GM21737 (cell line): ENCODE data around the gene GRID1.
A peak's percentile ranks its signal among the peaks of the same experiment; 100 is the strongest.
"Not testable (repeated sequence)": the region's sequence is repeated elsewhere in the genome, so short reads cannot be mapped to it uniquely, and the experiment has no call there.

Source experiments
- ATAC-seq: cut with Tn5 transposase; IDR thresholded peaks from one replicate; pipeline ENCODE4 v1.9.1; 2021; ENCODE audit warnings: mild to moderate bottlenecking, moderate library complexity; ENCODE audit not compliant: unreplicated experiment

The GRID1 gene

DNA sequence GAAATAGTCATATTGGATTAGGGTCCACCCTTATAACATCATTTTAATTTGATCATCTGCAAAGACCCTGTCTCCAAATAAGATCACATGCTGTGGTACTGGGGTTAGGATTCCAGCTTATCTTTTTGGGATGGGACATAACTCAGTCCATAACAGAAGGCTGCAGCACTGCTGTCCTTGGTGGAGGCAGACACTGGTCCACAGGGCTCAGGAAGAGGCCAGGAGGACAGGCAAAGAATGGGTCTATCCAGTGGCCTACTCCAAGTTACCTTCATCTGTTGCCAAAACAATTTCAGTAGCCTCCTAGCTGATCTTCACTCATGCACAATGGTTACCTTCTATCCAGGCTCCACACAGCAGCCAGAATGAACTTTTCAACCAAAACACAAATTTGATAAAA, 387.0 kb downstream of the GRID1 start:
- no peak for ATAC-seq

DNA sequence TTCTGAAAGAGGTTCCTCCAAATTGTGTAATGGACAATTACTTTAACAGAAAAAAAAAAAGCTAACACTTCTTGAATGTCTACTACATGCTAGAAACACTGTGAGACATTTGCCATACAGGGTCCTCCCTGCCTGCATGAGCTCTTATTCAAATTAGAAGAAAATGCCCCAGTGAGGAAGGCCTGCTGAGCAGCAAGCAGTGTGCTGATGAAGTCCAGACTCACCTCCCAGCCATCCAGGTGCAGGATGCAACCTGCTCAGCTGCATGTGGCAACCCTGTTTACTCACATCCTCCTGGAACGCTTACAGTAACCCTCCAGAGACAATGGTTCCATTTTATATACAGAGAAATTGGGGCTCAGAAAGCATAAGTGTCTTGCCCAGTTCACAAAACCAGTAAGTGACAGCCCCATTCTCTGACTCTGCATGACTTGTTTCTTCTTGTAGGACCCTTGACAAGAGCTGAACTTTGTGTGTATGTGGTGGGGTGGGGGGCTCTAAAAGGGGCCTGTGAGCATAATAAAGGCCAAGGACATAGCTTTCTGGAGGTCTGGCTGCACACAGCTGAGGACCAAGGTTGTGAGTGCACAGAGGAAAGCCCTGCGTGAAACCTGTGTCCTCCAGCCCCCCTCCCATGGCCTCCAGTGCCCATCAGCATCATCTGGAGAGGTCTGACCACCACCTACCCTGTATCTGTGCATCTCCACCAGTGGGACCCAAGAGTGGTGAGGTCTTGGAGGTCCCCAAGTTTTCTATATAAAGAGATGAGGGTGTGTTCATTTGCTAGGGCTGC, 387.8 kb downstream of the GRID1 start:
- no peak for ATAC-seq

DNA sequence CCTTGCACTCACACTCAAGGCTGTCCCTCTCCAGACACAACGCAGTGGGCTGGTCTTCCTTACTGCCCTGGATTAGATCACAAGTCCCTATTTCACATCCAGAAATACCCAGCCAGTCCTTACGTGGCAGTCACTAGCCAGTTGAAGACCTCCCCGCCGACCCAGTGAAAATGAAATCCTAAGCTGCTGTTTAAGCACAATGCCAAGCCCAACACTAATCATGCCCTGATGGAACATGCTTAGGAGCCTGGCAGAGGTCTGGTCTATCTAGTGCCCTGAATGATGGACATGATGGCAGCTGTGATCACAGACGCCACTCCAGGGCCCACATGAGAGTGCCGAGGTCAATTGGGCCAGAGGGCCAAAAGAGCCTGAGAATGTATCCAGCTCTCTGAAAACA, 389.0 kb downstream of the GRID1 start:
- ATAC-seq: no peak

DNA sequence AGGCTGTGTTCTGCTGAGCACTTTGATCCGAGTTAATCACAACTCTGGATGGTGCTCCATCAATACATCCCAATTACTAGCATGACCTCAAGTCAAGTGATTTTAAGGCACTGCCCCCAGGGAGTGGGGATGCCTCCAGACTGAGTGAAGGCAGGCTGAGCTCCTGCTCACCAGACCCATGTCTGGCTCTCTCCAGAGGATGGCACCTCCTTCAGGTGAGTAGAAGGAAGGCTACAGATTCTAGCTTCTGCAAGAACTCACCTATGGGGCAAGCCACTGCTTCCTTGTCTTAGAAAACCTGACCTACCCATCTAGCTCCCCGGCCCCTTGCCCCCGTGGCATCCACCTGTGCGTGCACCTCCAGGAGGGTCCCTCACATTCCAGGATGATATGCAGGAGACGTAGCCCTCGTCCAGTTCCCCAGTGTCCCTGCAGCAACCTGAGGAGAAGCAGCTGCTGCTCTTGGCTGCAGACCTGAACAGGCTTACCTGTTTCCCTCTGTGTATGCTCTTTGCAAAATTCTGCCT, 390.3 kb downstream of the GRID1 start:
- no peak for ATAC-seq

DNA sequence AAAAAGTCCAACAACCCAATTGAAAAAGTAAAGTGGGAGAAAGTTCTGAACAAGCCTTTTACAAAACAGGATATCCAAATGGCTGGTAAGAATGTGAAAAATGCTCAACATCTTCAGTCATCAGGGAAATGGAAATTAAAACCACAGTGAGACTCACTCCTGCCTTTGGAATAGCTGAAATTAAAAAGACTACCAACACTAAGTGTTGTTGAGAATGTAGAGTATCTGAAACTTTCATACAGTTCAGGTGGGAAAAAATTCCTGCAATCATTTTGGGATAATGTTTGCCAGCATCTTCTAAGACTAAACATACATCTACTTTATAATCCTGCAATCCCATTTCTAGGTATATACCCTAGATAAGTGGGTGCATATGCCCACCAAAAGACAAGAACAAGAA, 395.1 kb downstream of the GRID1 start:
- ATAC-seq: no peak

DNA sequence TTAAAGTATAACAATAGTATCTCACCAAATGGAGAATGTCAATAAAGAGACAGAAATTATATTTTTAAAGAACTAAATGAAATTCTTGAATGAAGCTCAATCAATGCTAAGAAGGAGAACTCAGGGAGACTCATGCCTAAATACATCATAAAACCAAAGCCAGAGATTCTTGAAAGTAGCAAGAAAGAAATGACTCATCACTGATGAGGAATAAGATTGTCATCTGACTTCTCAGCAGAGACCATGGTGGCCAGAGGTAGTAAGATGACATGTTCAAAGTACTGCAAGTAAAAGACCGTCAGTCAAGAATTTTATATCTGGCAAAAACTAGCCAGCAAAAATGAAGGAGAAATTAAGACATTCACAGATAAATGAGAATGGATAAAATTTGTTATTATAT, 399.0 kb downstream of the GRID1 start:
- no peak for ATAC-seq

DNA sequence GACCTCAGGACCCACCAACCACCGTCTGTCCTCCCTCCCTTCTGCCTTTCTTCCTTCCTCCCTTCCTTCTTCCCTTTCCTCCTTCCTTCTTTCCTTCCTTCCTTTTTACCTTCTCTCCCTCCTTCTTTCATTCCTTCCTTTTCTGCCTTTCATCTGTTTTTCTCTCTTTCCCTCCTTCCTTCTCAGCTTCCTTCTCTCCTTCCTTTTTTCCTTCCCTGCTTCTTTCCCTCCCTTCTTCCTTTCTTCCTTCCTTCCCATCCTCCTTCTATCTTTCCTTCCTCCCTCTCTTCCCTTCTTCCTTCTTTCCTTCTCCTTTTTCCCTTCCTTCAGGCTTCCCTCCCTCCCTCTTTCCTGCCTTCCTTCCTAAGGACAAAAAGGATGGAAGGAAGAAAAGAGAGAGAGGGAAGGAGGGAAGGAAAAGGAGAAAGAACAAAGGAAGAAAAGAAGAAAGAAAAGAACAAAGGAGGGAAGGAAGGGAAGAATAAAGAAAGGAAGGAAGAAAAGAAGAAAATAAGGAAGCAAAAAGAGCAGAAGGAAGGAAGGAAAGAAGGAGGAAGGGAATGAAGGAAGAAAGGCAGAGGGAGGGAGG, 405.0 kb downstream of the GRID1 start:
- no peak for ATAC-seq

DNA sequence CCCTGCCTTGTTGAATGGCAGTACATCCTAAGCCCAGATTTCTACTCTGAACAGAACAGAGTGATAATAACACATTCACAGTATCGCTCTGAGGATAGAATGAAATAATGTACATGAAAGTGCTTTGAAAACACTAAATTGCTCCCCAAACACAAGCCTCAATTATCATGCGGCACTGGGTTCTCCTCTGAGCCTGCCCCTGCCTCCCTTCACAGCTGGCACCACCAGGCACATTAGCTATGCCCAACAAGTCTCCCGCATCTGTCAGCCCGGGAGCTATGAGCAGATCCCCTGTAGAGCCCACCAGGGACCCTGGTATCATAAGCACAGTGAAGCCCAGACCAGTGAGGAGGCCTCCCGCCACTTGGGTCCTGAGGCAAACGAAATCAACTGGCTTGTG, 405.5 kb downstream of the GRID1 start:
- no peak for ATAC-seq

DNA sequence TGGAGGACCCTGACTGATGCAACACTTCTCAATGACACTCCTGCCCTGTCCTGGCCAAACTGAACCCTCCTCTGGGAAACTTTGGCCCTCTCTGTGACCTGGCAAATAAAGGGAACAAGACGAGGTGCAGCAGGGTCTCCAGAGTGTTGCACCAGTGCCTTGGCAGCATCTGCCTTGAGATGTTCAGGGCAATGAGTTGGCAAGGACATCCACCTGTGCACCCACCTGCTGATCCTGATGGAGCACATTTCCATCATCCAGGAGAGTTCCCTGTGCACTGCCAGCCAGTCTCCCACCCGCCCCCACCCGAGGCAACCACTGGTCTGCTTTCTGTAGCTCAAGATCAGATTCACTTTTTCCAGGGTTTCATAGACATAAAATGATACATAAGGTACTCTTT, 407.4 kb downstream of the GRID1 start:
- ATAC-seq: no peak

DNA sequence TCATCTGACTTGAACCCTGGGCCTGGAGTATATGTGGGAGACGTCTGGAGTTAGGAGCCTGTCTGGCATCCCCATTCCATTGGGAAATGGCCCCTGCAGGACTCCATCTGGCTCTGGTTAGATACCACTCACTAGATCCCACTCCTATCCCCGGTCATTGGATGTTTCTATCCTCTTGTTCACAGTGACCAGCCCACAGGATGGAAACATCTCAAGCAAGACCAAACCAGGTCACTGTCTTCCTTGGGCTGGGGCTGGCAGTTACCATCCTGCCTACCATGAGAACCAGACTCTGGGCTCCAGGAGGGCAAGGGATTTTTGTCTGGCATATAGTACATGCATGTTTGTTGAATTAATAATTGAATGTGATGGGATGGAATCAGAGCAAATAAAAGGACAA, 415.7 kb downstream of the GRID1 start:
- ATAC-seq: no peak

DNA sequence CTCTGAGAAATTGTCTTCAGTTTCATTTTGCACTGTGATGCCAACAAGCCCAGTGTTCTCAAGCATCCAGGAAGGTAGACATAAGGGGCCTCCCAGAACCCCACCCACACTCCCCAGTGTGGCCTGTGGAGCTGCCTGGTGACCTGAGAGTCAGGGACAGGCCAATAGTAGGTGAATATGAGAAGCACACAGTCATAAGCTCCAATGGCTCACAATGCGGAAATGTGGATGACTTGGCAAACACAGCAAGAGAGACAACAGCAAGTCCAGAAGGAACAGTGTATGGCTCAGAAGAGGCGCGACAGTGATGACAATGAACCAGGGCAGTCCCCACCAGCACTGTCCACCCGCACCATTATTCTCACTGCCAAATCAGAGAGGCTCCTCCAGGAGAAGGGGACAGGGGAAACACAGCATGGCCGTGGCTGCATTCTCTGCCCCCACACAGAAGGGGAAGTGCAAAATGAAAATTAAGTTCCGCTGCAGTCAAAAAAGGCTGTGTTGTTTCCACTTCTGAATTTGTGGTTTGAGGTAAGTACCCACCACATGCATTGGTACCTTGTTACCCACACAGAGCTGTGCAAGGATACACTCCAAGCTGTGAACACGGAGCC, 419.8 kb downstream of the GRID1 start:
- ATAC-seq: peak; percentile 81

DNA sequence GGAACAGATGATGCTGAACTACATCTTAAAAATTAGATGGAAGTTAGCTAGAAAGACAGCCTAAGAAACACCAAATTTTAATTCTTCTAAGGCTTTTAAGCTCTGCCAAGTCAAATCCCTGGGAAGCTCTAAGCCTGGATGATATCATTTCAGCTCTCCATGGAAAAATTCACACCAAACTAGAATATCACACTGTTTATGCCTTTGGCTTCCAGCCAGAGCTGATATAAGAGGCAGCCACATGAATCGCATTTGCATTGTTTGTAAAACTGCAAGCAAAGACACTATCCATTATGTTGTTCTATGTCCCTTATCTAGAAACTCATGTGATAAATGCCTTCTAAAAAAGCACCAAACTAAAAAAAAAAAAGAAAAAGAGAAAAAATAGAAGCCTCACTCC, 430.4 kb downstream of the GRID1 start:
- no peak for ATAC-seq

DNA sequence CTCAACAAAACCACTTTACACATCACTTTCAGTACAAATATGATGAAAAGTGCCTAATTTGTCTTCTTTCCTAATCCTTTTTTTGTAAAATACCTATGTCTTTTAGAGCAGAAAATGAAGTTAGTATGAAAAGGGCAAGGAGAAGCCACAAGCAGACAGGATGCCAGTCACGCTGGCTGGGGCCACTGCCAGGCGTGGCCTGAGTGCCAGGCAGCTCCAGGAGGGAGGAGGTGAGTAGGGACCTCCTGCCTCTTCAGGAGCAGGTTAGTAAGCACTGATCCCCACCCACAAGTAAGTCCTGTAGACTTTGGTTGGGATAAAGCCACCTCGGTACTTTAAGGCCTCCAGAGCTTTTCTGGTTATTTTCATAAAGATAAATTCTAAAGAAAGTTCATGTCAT, 432.0 kb downstream of the GRID1 start:
- ATAC-seq: no peak

DNA sequence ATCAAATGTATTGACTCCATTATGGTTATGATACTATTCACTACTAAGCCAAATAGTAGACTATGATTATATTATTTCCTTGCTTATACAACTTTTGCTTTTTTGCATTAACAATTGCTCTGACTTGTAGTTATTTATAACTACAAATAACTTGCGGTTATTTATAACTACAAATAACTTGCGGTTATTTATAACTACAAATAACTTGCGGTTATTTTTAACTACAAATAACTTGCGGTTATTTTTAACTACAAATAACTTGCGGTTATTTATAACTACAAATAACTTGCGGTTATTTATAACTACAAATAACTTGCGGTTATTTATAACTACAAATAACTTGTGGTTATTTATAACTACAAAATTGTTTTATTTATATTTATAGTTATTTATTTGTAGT, 436.6 kb downstream of the GRID1 start:
- ATAC-seq: not testable (repeated sequence)

DNA sequence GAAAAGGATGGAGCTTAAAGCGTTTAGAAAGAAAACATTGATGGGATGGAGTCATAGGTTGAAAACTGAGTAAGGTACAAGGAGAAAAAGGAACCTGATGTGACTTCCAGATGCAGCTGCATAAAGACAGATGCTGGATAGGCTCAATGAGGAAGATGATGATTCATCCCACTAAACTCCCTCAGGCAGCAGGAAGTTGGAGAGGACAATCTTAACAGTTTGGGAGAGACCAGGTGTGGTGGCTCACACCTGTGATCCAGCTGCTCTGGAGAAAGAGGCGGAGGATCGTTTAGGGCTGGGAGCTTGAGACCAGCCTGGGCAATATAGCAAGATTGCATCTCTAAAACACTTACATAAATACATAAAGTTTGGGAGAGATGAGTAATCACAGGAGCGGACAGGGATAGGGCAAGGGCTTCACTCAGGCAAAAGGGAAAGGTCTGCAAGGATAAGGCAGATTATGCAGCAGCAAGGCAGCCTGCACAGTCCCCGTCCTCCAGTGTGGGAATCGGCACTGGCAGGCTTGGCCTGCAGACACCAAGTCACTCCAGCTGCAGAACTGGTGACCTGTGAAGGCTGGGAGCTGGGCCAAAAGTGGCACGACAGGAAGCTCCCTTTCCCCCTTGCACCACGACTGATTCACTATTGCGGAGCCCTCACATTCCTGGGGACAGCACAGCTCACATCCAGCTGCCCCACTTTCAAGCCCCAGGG, 438.5 kb downstream of the GRID1 start:
- ATAC-seq: no peak

DNA sequence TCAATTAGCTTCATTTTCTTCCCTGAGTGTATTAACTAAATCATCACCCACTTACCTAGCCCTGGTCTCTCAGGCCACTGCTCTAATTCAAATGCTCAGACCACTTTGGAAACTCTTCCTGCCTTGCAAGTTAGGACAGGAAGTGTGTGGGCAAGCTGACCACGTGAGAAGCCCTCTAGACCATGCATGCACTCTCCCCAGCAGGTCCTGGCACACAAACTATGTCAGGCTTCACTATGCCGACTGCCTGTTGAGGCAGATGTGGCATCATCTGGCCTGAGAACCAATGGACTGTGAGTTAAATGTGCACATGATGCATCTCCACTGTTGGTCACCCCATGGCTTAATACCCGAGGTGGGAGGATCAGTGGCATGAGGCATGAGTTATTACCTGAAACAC, 439.6 kb downstream of the GRID1 start:
- ATAC-seq: no peak

DNA sequence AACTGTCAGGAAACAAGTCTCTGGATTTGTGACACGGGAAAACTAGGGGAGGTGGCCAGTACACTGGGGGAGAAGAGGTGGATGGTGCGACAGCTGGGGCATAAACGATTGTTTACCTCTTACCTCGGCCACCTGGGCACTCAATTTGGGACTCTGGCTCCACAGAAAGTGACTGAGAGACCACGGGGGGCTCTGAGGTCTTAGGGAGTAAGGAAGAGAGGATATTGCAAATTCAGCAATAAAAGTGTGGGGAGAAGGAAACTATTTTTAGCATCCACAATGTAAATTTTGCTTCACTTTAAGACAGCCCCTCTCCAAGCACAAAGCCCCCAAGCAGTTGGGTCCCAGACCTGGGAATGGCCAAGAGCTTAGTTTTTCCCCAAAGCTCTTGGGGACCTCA, 440.5 kb downstream of the GRID1 start:
- no peak for ATAC-seq

DNA sequence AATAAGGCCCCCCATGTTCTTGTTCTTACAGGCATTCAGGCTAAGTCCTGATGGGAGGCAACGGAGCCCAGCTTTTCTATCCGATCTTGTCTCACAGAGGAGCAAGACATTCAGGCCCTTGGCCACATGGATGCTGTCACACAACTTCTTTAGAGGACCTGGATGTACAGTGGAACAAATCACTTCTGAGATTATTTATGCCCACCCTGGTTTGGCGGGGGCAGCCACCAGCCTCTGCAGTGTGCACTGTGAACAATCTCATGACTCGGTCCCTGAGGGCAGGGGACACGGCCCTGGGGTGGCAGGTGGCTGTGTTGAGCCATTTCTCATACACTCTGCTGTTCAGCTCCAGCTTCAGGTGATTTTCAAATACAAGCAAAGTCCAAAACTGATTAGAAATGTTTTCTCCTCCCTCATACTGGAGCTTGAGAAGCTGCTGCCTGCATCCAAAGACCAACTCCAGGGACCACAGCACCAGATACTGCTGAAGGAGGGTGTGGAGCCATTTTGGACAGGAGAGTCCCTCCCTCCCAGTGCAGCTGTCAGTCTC, 441.3 kb downstream of the GRID1 start:
- no peak for ATAC-seq

DNA sequence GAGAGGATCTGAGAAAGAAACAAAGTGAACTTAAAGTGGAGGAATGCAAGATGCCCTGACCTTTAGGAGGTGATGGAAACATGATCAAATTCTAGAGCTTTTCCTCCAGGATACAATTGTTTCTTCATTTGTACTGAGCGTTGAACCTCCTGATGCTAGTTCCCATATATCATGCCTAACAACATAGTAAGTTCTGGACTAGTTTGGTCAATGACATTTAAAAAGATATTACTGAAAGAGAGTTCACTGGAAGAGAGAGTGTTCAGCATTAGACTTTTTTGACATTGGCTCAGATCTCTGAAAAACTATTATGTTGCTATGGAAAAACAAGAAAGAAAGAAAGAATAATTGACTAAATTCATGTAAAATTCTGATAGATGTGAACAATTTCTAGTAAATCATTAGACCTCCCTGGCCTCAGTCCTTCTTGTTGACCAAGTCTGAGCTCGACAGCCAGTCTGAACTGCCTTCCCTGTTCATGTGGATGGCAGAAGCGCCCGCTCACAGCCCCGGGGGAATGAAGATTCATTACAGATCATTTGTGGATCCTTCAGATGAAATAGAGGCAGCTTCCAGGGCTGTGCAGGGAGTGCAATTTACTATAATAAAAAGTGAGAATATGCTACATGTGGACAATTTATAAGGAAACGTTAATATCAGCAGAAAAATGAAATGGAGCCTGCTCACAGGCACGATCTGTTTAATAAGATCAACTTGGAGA, 442.1 kb downstream of the GRID1 start:
- no peak for ATAC-seq

DNA sequence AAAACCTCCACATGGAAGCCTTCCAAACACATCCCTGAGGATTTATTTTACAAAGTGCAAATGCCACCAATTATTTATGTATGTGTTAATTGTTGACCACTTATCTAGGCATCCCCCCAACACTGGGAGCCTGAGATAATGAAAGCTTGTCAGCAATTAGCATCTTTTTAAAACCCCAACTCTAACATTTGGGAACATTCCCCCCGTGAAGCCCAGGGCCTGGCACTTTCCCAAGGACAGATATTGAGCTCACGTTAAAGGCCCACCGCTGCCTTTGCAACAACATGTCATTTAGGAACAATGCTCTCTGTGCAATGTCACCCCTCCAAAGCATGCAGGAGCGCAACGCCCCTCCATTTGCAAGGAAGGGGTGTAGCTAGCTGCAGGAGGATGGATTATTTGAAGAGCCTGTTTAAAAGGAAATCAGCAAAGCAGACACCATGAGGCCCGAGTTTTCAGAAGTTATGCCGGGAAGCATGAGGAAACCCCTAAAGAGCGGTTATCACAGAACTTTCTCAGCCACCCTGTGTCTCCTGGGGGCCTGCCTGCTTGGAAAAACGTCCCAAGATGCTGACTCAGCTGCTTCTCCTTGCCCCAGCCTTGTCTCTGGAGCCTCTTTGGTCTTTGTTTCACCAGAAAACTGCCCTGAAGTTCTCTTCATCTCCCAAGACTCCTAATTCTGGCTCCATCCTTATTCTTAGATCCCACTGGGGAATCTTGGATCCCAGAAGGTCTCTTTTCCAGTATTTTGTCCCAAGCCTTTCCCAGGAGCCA, 444.1 kb downstream of the GRID1 start:
- ATAC-seq: no peak
